Activated effector memory CD4-positive, alpha-beta T cell treated with Interleukin-2 at 50 U/mL for 16 hours (primary cell): ENCODE data around the gene SPATA32.
"Not testable (repeated sequence)": the region's sequence is repeated elsewhere in the genome, so short reads cannot be mapped to it uniquely, and the experiment has no call there.

Experiments
- DNase-seq: peaks from one replicate; pipeline ENCODE4 v3.0.0-alpha.2; 2020

Gene SPATA32

GRCh38 chr17:45261577-45262515, at the start of gene SPATA32:
Gene SPATA32 (minus strand): TSS chr17:45262094. CDS start chr17:45262016, 78 bp downstream.
- DNase-seq, result peak; percentile 62

GRCh38 chr17:45311401-45311759, 49.5 kb upstream of the SPATA32 start:
- DNase-seq, result no peak

GRCh38 chr17:45310380-45311324, 48.8 kb upstream of the SPATA32 start:
- no peak for DNase-seq

GRCh38 chr17:45309400-45309799, 47.5 kb upstream of the SPATA32 start:
- no peak for DNase-seq

GRCh38 chr17:45308840-45309239, 46.9 kb upstream of the SPATA32 start:
- DNase-seq, result no peak

- no peak for DNase-seq
These were observed 46.1 kb upstream of the SPATA32 start for GRCh38 chr17:45308016-45308365.

- no peak for DNase-seq
These were observed 45.6 kb upstream of the SPATA32 start for GRCh38 chr17:45307290-45308015.

- DNase-seq, result no peak
These were observed 44.7 kb upstream of the SPATA32 start for GRCh38 chr17:45306623-45307022.

- DNase-seq, result no peak
These were observed 44.2 kb upstream of the SPATA32 start for GRCh38 chr17:45306094-45306493.

GRCh38 chr17:45305530-45306087, 43.7 kb upstream of the SPATA32 start:
- no peak for DNase-seq

- DNase-seq, result no peak
These were observed 40.8 kb upstream of the SPATA32 start for GRCh38 chr17:45302649-45303173.

GRCh38 chr17:45302220-45302619, 40.3 kb upstream of the SPATA32 start:
- not testable (repeated sequence) for DNase-seq

- DNase-seq, result no peak
These were observed 39.8 kb upstream of the SPATA32 start for GRCh38 chr17:45301674-45302073.

- DNase-seq, result no peak
These were observed 38.3 kb upstream of the SPATA32 start for GRCh38 chr17:45300060-45300751.

- DNase-seq, result no peak
These were observed 37.5 kb upstream of the SPATA32 start for GRCh38 chr17:45299361-45299760.

GRCh38 chr17:45298546-45299285, 36.8 kb upstream of the SPATA32 start:
- no peak for DNase-seq

- no peak for DNase-seq
These were observed 34.9 kb upstream of the SPATA32 start for GRCh38 chr17:45296833-45297124.

GRCh38 chr17:45296003-45296832, 34.3 kb upstream of the SPATA32 start:
- DNase-seq, result no peak

- DNase-seq, result no peak
These were observed 32.6 kb upstream of the SPATA32 start for GRCh38 chr17:45294506-45294905.
